Astrocyte (in vitro differentiated cells and primary cell): ENCODE data around the gene REEP1. TPM values are rescaled to one million over a fixed set of nuclear protein-coding genes. Genes with fewer than 3 reads are reported as not detected.

ENCODE experiments used
- DNase-seq: peaks from one replicate; pipeline ENCODE4 v3.0.0-alpha.2; 2010; ENCODE audit warnings: low read depth
- FAIRE-seq: peaks from 2 replicates; lab custom pipeline; 2011; peaks lifted over from hg19 to GRCh38; lab: Jason Lieb, UNC
- H2AFZ ChIP-seq: 2 replicates; pipeline ENCODE4 v1.6.0; 2012; ENCODE audit warnings: low read depth, low read length, inconsistent platforms
- H3K27ac ChIP-seq: 2 replicates; pipeline ENCODE4 v1.5.1; 2011; ENCODE audit warnings: low read depth, low read length, inconsistent platforms
- H3K27me3 ChIP-seq: 2 replicates; pipeline ENCODE4 v1.6.0; 2011; ENCODE audit warnings: low read length, inconsistent platforms; ENCODE audit not compliant: insufficient read depth
- H3K36me3 ChIP-seq: 2 replicates; pipeline ENCODE4 v1.5.1; 2011; ENCODE audit warnings: low read length, inconsistent platforms; ENCODE audit not compliant: insufficient read depth
- H3K4me1 ChIP-seq: 2 replicates; pipeline ENCODE4 v1.5.1; 2011; ENCODE audit warnings: low read length, inconsistent platforms; ENCODE audit not compliant: insufficient read depth
- H3K4me2 ChIP-seq: 2 replicates; pipeline ENCODE4 v1.6.0; 2012; ENCODE audit warnings: low read length, inconsistent platforms
- H3K4me3 ChIP-seq: 2 replicates; pipeline ENCODE4 v1.5.1; 2011; ENCODE audit warnings: low read depth, mild to moderate bottlenecking, low read length, inconsistent platforms; ENCODE audit not compliant: insufficient read depth
- H3K79me2 ChIP-seq: 2 replicates; pipeline ENCODE4 v1.6.0; 2012; ENCODE audit warnings: mild to moderate bottlenecking, low read length, inconsistent platforms; ENCODE audit not compliant: insufficient read depth
- H3K9ac ChIP-seq: 2 replicates; pipeline ENCODE4 v1.6.0; 2012; ENCODE audit warnings: mild to moderate bottlenecking, low read length, inconsistent platforms
- H3K9me3 ChIP-seq: 2 replicates; pipeline ENCODE4 v1.5.1; 2012; ENCODE audit warnings: low read depth, mild to moderate bottlenecking, low read length, inconsistent platforms; ENCODE audit not compliant: insufficient read depth
- H4K20me1 ChIP-seq: 2 replicates; pipeline ENCODE4 v1.6.0; 2012; ENCODE audit warnings: low read length, inconsistent platforms; ENCODE audit not compliant: insufficient read depth
- H3K27ac Mint-ChIP-seq: one replicate; pipeline ENCODE4 v1.8.0; 2021; ENCODE audit warnings: mild to moderate bottlenecking, mixed read lengths; ENCODE audit not compliant: unreplicated experiment
- H3K27me3 Mint-ChIP-seq: one replicate; pipeline ENCODE4 v1.8.0; 2021; ENCODE audit warnings: low read depth, mixed read lengths; ENCODE audit not compliant: unreplicated experiment
- H3K36me3 Mint-ChIP-seq: one replicate; pipeline ENCODE4 v1.8.0; 2021; ENCODE audit warnings: low read depth, mixed read lengths; ENCODE audit not compliant: unreplicated experiment
- H3K4me1 Mint-ChIP-seq: one replicate; pipeline ENCODE4 v1.8.0; 2021; ENCODE audit warnings: low read depth, mixed read lengths; ENCODE audit not compliant: unreplicated experiment
- H3K4me3 Mint-ChIP-seq: one replicate; pipeline ENCODE4 v1.8.0; 2021; ENCODE audit warnings: mild to moderate bottlenecking, moderate library complexity, mixed read lengths; ENCODE audit not compliant: unreplicated experiment
- H3K9me3 Mint-ChIP-seq: one replicate; pipeline ENCODE4 v1.8.0; 2021; ENCODE audit warnings: mild to moderate bottlenecking, mixed read lengths; ENCODE audit not compliant: unreplicated experiment
- CTCF ChIP-seq: IDR thresholded peaks from 2 replicates; pipeline ENCODE4 v1.5.1; 2011; ENCODE audit warnings: low read depth, mild to moderate bottlenecking, inconsistent platforms, low read length, moderate library complexity; ENCODE audit not compliant: insufficient read depth
- EZH2 ChIP-seq: IDR thresholded peaks from 2 replicates; pipeline ENCODE4 v1.6.1; 2012; ENCODE audit warnings: mild to moderate bottlenecking, low read length, inconsistent platforms; ENCODE audit not compliant: insufficient read depth
- total RNA-seq: library from RNA; stranded (reverse); gene quantifications from 2 replicates; pipeline ENCODE4 v1.2.1, GENCODE V29; 2021

Gene REEP1
- total RNA-seq, 1 donor from 2014 or later: 0.61 TPM

DNA sequence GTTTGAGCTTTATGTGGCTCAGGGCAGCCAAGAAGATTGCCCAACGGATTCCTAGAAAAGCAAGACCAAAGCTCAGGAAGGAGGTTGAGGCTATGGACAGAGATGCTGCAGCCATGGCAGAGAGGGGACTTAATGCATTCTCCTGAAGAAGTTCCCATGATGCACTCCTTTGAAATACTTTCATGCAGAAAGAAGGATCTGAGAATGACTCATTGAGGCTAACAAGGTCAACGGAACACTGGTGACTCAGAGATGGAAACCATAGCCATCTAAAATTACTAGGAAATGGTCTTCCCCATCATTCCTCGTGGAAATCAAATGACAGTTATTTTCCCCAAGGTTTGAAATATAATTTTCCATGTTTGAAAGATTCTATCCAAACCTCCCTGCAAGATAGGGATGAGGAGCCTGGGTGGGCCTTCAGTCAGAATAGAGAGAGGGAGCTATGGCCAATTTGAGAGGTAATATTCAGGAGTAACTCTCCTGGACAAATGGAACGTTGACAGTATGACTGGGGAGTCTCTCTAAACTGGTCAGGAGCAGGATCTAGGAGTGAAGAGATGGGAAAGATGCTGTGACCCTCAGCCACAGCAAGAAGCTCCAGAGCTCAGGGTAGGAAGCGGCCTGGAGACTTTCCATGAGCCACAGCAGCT lies 63.0 kb downstream of the REEP1 start:
- H3K4me1 Mint-ChIP-seq: peaks cover 16% of the 10 kb centered on the region
- H3K36me3 Mint-ChIP-seq: peaks cover 5% of the 10 kb centered on the region
- H3K27me3 Mint-ChIP-seq: peaks cover 8% of the 10 kb centered on the region
- Histone ChIP-seq H3K4me3 (no peak overlapping the region), H2AFZ (no peak overlapping the region), H3K9me3 (peaks cover 7% of the 10 kb centered on the region), H3K4me1 (peaks cover 11% of the 10 kb centered on the region), H3K79me2 (no peaks in the 10 kb centered on the region), H3K36me3 (no peaks in the 10 kb centered on the region), H3K9ac (no peak overlapping the region), H4K20me1 (no peaks in the 10 kb centered on the region), H3K27me3 (peaks cover 2% of the 10 kb centered on the region), H3K27ac (no peak overlapping the region), H3K4me2 (peak overlapping the region; percentile 41)
- FAIRE-seq: peak; percentile 76
- peak overlapping the region; percentile 44 for H3K27ac Mint-ChIP-seq
- peak; percentile 70 for DNase-seq
- H3K9me3 Mint-ChIP-seq: peaks cover 30% of the 10 kb centered on the region
- H3K4me3 Mint-ChIP-seq: no peak overlapping the region
- TF ChIP-seq EZH2: no peak
- no peak for TF ChIP-seq CTCF

GRCh38 chr2:86272111-86272510 lies 65.3 kb downstream of the REEP1 start:
- TF ChIP-seq CTCF (no peak), EZH2 (no peak)
- H3K9me3 ChIP-seq: peaks cover 7% of the 10 kb centered on the region
- H3K27me3 ChIP-seq: no peaks in the 10 kb centered on the region
- no peaks in the 10 kb centered on the region for H3K36me3 ChIP-seq
- no peak overlapping the region for H3K4me2 ChIP-seq
- no peak for DNase-seq
- peaks cover 30% of the 10 kb centered on the region for H3K9me3 Mint-ChIP-seq
- peaks cover 11% of the 10 kb centered on the region for H3K4me1 ChIP-seq
- peaks cover 2% of the 10 kb centered on the region for H3K27me3 Mint-ChIP-seq
- H3K4me3 Mint-ChIP-seq: no peak overlapping the region
- no peaks in the 10 kb centered on the region for H3K79me2 ChIP-seq
- peaks cover 5% of the 10 kb centered on the region for H3K36me3 Mint-ChIP-seq
- H3K27ac ChIP-seq: no peak overlapping the region
- H3K4me3 ChIP-seq: no peak overlapping the region
- no peak overlapping the region for H2AFZ ChIP-seq
- no peaks in the 10 kb centered on the region for H4K20me1 ChIP-seq
- H3K27ac Mint-ChIP-seq: no peak overlapping the region
- no peak for FAIRE-seq
- no peak overlapping the region for H3K9ac ChIP-seq
- H3K4me1 Mint-ChIP-seq: peaks cover 16% of the 10 kb centered on the region

DNA sequence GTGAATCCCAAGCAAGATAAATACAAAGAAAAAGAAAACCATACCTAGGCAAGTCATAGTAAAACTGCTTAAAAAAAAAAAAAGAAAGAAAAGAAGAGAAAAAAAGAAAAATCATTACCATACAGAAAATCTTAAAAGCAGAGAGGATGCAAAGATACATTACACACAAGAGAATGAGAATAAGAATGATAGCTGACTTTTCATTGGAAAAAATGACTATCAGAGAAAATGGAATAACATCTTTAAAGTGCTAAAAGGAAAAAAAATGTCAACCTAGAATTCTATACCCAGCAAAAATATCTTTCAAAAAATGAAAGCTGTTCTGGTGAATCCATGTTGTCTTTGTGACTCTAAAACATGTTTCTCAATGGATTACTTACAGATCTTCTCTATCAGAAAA lies 66.2 kb downstream of the REEP1 start:
- Mint-ChIP-seq H3K4me3 (no peak overlapping the region), H3K27me3 (no peaks in the 10 kb centered on the region), H3K36me3 (peaks cover 5% of the 10 kb centered on the region), H3K4me1 (peaks cover 16% of the 10 kb centered on the region), H3K27ac (no peak overlapping the region), H3K9me3 (peaks cover 30% of the 10 kb centered on the region)
- H2AFZ ChIP-seq: no peak overlapping the region
- FAIRE-seq: no peak
- no peak overlapping the region for H3K4me3 ChIP-seq
- H4K20me1 ChIP-seq: no peaks in the 10 kb centered on the region
- no peak overlapping the region for H3K27ac ChIP-seq
- no peaks in the 10 kb centered on the region for H3K27me3 ChIP-seq
- no peak for DNase-seq
- H3K79me2 ChIP-seq: no peaks in the 10 kb centered on the region
- TF ChIP-seq EZH2: no peak
- TF ChIP-seq CTCF: no peak
- peaks cover 11% of the 10 kb centered on the region for H3K4me1 ChIP-seq
- H3K36me3 ChIP-seq: no peaks in the 10 kb centered on the region
- H3K9ac ChIP-seq: no peak overlapping the region
- H3K9me3 ChIP-seq: peaks cover 7% of the 10 kb centered on the region
- no peak overlapping the region for H3K4me2 ChIP-seq
